Stimulated activated naive CD4-positive, alpha-beta T cell (primary cell): ENCODE data around the gene GDF15.
"Not testable (repeated sequence)": the region's sequence is repeated elsewhere in the genome, so short reads cannot be mapped to it uniquely, and the experiment has no call there.

Experiments
- DNase-seq, 6 experiments: peaks; one replicate each; lab custom pipeline; 2025; lab: John Stamatoyannopoulos, UW

Gene GDF15

DNA sequence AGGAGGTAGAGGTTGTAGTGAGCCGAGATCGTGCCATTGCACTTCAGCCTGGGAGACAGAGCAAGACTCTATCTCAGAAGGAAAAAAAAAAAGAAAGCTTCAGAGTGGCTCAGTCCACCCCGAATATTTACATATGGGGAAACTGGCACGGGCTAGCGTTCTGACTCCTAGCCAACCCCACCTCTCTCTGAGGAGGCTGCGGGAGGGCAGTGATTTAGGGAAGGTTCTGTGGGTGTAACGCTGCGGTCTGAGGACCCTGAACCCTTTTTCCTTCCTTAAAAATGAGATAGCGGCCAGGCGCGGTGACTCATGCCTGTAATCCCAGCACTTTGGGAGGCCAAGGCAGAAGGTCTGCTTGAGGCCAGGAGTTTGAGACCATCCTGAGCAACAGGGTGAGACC, 6.5 kb downstream of the GDF15 start:
- DNase-seq: no peak

DNA sequence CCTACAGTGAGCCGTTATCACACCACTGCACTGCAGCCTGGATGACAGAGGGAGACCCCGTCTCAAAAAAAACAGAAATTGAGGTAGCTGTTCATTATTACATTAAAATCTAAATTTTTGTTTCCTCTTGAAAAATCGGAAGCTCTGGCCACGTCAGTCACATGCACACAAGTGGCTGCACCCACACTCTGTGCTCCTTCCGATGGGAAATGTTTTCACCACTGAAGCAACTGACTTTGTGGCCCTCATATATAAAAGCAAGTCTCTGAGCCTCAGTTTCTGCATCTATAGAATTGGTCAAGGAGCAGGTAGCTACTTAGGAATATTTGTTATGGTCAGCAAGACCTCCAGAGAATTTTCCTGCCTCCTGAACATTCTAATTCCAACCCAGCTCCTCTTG, 7.0 kb downstream of the GDF15 start:
- DNase-seq: no peak

DNA sequence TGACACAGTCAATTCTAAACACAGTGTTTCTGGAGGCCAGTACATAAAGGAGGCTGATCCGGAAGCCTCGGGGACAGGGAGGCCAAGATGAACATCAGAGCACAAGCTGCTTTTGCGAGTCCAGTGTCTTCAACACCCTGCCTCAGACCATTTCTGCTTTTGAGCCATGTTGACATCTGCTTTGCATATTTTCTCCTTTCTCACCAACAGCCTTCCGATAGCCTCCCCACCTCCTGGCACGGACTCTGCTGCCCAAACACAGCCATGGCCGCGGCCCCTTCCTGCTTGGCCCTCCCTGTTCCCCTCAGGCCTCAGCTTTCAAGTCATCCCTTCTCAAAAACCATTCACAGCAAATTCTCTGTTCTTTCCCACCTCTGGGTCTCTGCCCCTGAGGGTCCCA, 7.9 kb downstream of the GDF15 start:
- no peak for DNase-seq

DNA sequence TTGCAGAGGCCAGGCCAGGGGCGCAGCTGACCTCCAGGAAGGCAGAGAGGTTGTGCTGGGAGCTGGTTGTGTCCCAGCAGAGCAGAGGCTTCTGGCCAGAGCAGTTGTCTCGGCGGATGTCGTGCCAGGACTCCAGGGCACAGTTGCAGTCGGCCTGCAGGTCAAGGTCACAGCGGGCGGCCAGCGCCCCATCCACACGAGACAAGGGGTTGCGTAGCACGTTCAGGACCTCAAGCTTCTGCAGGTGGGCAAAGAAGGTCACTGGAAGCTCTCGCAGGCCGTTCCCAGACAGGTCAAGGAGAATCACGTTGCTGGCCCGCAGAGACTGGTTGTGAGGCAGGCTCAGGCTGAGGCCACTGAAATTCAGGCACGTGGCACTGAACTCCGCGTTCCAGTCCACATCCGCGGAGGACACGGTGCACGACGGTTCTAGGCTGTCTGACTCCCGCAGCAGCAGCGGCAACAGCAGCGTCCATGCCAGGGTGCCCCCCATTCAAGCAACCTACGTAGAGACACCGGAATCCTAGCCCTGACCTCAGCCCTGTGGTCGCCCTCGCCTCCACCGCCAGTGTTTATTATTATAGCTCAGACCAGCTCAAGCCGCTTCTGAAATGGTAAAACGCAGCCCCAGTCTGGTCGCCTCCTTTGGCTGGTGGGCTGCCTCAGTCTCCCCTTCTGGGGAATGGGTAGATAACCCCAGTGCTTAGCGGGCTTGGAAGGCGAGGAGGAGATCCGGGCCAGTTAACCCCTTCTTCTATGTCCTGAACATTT, 10.7 kb downstream of the GDF15 start:
- no peak for DNase-seq

DNA sequence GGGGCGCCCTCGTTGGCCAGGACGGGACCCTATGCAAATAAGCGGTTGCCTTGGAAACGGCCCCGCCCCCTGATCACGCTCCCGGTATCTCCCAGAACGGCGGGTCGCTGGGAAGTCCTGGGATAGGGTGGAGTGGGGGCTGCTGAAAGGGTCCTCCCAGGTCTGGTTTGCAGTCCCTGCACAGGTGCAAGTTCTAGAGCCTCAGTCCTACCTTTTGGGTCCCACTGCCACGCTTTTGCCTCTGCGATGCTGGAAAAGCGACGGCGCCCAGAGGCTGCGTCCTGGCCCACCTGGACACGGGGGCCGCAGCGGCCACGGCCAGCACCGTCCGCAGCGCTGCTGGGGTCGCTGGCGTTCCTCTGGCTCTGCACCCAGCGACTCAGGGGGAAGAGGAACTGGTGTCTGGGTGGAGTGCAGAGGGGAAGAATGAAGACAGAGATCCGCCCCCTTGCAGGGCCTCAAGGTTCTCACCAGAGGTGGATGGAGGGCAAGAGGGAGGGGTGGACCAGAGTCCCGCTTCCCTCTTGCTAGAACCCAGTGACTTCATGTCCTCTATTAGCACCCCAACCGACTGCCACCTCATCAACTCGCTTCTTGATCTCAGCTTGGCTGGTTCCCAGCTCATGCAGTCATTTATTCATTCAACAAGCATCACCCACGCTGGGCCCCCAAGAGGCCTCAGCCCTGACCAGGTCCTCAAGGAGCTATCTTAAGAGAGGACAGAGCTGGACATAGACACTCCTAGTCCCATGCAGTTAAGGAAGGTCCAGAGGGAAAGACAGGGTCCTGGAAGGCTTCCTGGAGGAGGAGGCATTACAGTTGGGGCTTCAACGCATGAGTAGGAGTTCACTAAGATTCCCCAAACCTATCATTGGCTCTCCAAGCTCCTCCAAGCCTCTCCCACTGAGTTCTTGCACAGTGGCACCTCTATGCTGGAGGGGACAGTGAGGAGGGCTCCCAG, 11.6 kb downstream of the GDF15 start, which contains the start of gene LRRC25:
TSS of gene LRRC25 (minus strand) at position 381 of the 961 bp plus-strand sequence. CDS start 659 bp downstream, outside the sequence.
- no peak for DNase-seq

DNA sequence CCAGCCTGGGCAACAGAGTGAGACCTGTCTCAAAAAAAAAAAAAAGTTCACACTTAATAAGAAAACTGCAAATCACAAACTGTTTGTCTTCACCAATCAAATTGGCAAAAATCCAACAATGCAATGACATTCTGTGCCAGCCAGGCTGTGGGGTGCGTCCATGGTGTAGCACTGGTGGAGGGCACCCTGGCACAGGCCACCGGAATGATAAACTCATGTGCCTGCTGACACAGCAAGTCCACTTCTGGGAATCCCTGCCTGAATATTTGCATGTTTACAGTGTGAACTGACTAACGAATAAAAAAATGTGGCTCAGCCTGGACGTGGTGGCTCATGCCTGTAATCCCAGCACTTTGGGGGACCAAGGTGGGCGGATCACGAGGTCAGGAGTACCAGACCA, 13.1 kb downstream of the GDF15 start:
- DNase-seq: no peak

DNA sequence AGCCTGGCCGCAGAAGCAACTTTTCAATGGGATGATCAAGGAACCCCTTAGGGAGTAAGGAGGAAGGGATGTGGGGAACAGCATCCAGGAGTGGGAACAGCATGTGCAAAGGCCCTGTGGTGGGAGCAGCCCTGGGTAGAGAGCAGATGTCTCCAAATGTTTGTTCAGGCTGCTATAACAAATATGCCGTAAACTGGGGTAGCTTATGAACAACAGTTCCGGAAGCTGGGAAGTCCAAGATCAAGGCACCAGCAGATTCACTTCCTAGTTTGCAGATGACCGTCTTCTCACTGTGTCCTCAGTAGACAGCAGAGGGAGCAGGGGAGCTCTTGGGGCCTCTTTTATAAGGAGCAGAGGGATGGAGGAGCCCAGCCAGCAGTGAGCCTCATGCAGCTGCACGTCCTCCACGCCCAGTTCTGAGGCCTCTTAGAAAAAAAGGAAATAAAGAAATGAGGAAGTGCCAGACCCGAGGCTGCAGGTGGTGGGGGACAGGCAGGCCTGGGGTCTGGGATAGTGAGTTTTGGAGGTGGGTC, 15.7 kb downstream of the GDF15 start:
- DNase-seq: no peak

DNA sequence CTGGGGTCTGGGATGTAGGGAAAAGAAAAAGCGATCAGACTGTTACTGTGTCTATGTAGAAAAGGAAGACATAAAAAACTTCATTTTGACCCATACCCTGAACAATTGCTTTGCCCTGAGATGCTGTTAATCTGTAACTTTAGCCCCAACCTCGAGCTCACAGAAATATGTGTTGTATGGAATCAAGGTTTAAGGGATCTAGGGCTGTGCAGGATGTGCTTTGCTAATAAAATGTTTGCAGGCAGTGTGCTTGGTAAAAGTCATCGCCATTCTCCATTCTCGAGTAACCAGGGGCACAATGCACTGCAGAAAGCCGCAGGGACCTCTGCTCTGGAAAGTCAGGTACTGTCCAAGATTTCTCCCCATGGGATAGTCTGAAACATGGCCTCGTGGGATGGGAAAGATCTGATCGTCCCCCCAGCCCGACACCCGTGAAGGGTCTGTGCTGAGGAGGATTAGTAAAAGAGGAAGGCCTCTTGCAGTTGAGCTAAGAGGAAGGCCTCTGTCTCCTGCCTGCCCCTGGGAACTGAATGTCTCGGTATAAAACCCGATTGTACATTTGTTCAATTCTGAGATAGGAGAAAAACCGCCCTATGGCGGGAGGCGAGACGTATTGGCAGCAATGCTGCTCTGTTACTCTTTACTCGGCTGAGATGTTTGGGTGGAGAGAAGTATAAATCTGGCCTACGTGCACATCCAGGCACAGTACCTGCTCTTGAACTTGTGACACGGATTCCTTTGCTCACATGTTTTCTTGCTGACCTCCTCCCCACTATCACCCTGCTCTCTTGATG, 16.7 kb downstream of the GDF15 start:
- DNase-seq: not testable (repeated sequence)

DNA sequence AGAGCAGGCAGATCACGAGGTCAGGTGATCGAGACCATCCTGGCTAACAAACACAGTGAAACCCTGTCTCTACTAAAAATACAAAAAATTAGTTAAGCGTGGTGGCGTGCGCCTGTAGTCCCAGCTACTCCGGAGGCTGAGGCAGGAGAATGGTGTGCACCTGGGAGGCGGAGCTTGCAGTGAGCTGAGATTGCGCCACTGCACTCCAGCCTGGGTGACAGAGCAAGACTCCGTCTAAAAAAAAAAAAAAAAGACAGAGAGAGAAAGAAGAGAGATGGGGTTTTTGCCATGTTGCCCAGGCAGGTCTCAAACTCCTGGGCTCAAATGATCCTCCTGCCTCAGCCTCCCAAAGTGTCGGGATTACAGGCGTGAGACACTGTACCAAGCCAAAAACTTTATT, 19.8 kb downstream of the GDF15 start:
- not testable (repeated sequence) for DNase-seq

DNA sequence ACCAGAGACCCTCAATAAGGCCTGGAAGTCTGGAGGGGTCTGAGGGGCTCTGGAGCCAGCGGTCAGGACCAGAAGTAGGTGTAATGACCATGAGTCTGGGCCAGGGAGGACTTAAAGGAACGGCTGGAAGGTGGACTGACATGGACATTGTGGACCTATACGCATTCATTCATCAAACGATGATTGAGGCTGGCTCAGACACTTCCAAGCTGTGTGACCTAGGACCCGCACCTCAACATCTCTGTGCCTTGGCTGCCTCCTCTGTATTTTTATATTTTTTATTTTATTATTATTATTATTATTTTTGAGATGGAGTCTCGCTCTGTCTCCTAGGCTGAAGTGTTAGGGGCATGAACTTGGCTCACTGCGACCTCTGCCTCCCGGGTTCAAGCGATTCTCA, 20.8 kb downstream of the GDF15 start:
- DNase-seq: no peak

DNA sequence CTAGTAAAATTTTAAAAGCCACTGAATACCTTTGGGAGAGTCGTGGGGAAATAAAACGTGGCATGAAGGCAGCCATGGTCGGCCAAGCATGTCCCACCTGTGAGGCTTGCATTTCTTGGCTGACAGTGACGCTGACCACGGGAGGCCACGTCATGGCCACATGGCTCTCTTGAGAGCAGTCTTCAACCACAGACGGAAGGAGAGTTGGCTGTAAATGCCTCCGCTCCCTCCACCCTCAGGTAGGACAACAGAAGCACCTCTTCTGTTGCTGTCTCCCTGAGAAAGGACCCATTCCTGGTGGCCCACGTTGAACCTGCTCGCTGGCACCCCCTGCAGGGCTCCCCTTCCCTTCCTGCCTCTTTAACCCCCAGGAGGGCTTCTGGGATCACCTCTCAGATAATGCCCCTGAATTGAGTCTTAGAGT, 22.1 kb downstream of the GDF15 start:
- DNase-seq: no peak

DNA sequence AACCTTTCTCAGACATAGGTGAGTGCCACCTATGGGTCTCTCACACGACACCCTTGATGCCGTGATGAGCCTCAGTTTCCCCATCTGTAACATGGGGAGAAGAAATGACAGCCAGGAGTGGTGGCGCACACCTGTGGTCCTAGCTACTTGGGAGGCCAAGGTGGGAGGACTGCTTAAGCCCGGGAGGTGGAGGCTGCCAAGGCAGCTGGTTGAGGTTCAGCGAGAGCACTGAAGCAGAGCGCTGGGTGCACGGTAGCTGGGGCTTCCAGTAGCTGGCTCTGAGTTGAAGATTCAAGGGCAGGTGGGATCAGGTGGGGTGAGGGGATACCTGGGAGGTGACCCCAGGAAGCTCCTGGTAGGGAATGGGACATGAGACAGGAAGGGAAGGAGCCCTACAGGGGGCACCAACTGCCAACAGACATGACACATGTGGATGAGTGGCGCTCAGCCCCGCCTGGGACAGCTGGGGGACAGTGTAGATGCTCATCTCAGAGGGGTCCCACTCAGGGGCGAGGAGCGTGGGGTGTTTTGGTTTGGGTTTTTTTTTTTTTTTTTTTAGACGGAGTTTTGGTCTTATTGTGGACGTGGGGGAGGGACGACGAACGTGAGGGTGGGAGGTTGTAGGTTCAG, 26.8 kb downstream of the GDF15 start:
- DNase-seq: no peak

DNA sequence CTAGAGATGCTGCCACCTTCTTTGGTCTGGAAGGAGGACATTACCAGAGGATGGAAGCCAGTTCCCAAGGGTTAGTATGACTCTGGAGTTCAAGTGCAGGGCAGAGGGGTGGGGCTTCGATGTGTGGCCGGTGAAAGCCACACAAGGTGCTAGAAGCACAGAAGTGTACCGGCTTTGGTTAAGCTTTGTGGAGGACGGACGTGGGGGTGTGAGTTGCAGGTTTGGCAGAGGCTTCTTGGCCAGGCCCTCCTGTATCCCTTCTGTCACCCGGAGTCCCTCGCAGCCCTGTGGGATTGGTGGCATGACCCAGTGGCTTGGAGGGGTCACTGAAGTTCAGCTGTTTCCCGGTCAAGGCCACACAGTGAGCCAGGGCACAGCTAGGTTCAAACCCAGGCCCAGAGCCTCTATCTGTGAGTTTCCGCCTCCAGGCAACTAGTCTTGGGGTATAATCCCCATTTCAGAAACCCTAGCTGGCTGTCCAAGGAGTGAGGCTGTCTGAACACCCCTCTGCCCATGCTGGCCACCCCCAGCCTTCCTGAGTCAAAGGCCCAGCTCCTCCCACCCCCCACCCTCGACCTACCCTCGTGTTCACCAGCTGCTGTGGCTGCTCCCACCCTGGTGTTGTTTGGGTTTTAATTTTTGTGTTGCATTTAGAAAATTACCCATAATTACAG, 28.7 kb downstream of the GDF15 start:
- no peak for DNase-seq

DNA sequence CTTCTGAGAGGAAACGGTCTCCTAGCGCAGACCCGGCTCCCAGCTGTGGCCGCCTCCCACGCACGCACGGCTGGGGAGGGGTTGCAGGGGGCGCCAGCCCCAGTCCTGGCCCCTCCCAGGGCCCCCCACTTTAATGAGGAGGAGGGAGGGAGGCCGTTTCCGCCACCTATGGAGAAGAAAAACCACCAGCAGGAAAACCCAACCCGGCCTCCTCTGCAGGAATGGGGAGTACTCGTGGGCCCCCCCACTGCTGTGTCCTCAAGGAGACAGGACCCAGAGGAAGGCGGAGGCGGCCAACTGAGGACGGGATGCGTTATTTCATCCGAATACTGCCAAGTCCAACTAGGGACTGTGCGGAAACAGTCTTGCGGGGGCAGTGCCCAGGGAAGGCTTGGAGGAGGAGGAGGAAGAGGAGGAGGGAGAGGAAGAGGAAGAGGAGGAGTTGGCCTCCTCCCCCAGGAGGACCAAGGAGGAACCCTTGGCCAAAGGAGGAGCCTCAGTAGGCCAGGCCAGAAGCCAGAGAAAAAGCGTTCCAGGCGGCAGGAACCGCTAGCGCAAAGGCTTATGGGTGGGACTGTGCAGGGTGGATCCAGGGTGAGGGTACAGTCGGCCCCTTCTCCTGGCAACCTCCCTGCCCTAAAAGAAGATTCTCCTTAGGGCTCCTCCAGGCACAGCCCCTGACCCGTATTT, 29.4 kb downstream of the GDF15 start:
- DNase-seq: no peak

DNA sequence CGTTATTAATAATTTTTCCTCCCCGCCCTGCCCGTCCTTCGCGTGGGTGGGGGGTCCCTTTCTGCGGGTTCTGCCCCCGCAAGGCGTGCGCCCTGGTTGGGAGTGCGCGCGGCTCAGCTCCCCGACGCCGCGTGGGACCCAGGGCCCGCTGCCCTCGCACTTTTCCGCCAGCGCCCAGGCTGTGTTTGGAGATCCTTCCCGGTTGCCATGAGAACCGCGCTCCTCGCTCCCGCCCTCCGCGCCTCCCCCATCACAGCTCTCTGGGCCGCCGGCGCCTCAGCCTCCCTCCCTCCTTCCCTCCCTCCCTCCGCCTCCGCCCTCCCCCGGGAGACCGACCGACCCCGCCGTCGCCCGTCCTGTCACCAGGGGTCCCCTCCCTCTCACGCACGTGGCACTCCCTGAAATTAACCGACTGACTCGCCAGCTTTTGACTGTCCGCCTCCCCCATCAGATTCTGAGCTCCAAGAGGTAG, 30.9 kb downstream of the GDF15 start:
- peak in 4 of 6 experiments; percentile 20 to 44 (median 37) for DNase-seq

DNA sequence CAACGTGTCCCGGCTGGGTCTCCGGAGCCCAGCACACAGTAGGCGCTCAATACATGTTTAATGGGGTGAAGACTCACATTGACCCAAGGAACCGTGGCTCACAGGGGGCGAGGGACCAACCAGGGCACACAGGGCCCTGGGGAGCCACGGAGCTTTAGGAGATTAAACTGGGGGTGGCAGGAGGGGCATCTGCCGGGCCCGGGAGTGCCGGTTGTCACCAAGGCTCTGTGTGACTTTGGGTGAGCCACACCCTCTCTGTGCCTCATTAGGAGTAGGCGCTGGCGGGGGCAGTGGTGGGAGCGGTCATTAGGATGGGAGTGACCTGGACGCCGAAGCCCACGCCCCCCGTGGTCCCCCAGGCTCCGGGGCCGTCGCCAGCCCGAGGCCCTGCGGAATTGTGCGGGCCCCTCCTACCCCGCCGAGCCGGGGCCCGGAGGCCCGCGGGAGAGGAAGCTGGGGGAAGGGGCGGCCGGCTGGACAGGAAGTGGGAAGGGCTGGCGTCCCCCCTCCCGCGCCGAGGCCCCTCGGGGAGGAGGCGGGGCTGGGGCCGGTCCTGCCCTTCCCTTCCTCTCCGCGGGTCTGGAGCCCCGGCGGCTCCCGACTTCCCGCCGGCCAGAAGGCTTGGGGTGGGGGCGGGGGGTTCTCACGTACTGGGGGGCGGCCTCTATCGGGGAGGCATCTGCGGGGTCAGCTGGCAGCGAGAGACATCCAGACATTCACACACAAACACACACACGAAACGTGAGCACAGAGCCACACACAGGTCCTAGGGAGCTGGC, 31.5 kb downstream of the GDF15 start:
- peak in 2 of 6 experiments; percentile 26 to 41 for DNase-seq

DNA sequence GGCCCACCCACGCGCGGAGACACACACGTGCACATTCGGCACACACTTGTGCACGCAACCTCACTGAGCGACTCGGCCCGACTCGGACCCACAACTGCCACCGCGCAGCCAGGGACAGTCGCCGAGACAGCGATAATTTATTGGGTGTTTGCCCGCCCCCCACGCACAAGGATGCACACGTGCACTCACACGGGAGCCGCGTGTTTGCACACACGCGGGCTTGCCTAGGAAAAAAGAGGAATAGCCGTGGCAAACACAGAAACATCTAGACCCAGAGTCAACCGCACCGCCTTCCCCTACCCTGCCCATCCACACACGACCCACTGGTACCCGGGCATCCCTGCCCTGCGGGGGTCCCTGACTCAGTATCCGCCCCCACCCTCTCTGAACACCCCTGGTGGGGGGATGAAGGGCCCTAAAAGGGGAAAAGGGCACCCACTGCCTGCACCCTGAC, 32.1 kb downstream of the GDF15 start:
- peak in 1 of 6 experiments; percentile 37 for DNase-seq

DNA sequence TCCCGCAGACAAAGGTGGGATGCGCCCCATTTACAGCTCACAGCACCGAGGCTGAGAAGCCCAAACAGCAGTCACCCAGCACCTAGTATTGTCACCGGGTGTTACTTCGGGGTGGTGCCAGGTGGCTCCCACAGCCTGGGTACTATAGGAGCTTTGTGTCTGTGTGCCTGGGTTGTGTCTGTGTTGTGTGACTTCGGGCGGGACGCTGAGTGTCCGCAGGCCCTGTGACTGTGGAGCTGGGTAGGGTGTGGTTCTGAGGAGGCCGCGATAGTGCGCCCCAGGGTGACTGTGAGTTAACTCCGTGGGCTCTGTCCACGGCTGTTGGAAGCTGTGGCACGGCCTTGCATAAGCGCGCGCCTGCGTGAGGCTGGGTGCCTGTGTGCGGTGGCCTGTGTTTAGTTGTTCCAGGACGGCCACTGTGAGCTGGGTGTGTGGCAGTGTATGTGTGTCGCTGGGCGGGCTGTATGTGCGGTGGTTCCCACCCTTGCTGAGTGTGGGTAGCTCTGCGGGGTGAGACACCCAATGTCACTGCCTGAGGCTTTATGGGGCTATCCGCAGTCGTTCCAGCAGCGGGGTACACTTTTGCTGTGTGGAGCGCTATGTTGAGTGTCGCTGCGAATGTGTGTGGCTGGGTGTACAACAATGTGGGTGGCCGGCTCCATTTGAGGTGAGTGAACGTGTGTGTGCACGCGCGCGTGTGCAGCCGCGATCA, 32.7 kb downstream of the GDF15 start:
- DNase-seq: peak in 4 of 6 experiments; percentile 31 to 76 (median 56)
